Tibial nerve (tissue), 4 donors: Measurements from ENCODE around the gene ATP5MG. TPM values are rescaled to one million over a fixed set of nuclear protein-coding genes. Genes with fewer than 3 reads are reported as not detected.

Source experiments
- DNase-seq, 2 donors: peaks; one replicate each; pipeline ENCODE4 v3.0.0-alpha.2; 2019; ENCODE audit warnings: low spot score in 2 of 2
- H3K27ac ChIP-seq, 4 donors: fragments of 200-600 bp; sonication (generic) in 3 of 4; one replicate each; pipeline ENCODE4 v1.5.1; 2017 to 2019; ENCODE audit warnings: mild to moderate bottlenecking in 1 of 4
- H3K27me3 ChIP-seq, 2 donors: fragments of 200-600 bp; sonication (generic) in 1 of 2; one replicate each; pipeline versions ENCODE4 v1.5.1 to v1.6.0; 2017 to 2019
- H3K36me3 ChIP-seq, 3 donors: fragments of 200-600 bp; sonication (generic); one replicate each; pipeline ENCODE4 v1.5.1; 2018 to 2019
- H3K4me1 ChIP-seq, 4 donors: fragments of 200-600 bp; sonication (generic) in 3 of 4; one replicate each; pipeline ENCODE4 v1.5.1; 2017 to 2019
- H3K4me3 ChIP-seq, 4 donors: fragments of 200-600 bp; sonication (generic) in 3 of 4; one replicate each; pipeline ENCODE4 v1.5.1; 2017 to 2019; ENCODE audit warnings: mild to moderate bottlenecking in 1 of 4, moderate library complexity in 1 of 4
- H3K9me3 ChIP-seq, 4 donors: fragments of 200-600 bp; sonication (generic) in 3 of 4; one replicate each; pipeline ENCODE4 v1.5.1; 2017 to 2019
- EP300 ChIP-seq, 2 donors: sonication (generic); formaldehyde crosslinking; IDR thresholded peaks; one replicate each; pipeline ENCODE4 v1.6.1; 2017; ENCODE audit warnings: antibody characterized with exemption in 2 of 2, mild to moderate bottlenecking in 1 of 2
- POLR2A ChIP-seq, 2 donors: fragments of 450-650 bp; IDR thresholded peaks; one replicate each; pipeline ENCODE4 v1.6.1; 2017; ENCODE audit warnings: antibody characterized with exemption in 2 of 2, mild to moderate bottlenecking in 2 of 2, moderate library complexity in 2 of 2
- WGBS, 2 donors: methylation state at CpG; one replicate each; pipeline ENCODE4 v1.1.5; 2018; 5-methylcytosine and 5-hydroxymethylcytosine counted together
- total RNA-seq, 4 donors: library from RNA; depleted of rRNA; stranded (reverse); fragments of >200 nt; gene quantifications; one replicate each; pipeline ENCODE4 v1.1.0, GENCODE V29; 2016
- TF ChIP-seq, protein P1 (sequence below), 5 experiments: fragments of 200-600 bp in 3 of 5; fragments of 450-650 bp in 2 of 5; sonication (generic) in 3 of 5; IDR thresholded peaks; one replicate each; pipeline ENCODE4 v1.5.1; 2016 to 2019; ENCODE audit warnings: antibody characterized with exemption in 5 of 5, mild to moderate bottlenecking in 3 of 5, moderate library complexity in 2 of 5

The ATP5MG gene
- total RNA-seq, 4 donors from 2014 or later = 22.4 to 51.5 (median 34.4) TPM

- peaks cover 0 to 69% (median 12%) of the 10 kb centered on the region in 4 donors for H3K4me1 ChIP-seq
- H3K36me3 ChIP-seq = peaks cover 0 to 5% (median 0%) of the 10 kb centered on the region in 3 donors
- H3K27ac ChIP-seq = no peak overlapping the region
- no peak overlapping the region for H3K4me3 ChIP-seq
- H3K27me3 ChIP-seq = no peaks in the 10 kb centered on the region
- no peaks in the 10 kb centered on the region for H3K9me3 ChIP-seq
- no peak for DNase-seq
- no peak for TF ChIP-seq EP300 (IDR thresholded peaks at IDR 0.05)
- TF ChIP-seq, protein P1, sequence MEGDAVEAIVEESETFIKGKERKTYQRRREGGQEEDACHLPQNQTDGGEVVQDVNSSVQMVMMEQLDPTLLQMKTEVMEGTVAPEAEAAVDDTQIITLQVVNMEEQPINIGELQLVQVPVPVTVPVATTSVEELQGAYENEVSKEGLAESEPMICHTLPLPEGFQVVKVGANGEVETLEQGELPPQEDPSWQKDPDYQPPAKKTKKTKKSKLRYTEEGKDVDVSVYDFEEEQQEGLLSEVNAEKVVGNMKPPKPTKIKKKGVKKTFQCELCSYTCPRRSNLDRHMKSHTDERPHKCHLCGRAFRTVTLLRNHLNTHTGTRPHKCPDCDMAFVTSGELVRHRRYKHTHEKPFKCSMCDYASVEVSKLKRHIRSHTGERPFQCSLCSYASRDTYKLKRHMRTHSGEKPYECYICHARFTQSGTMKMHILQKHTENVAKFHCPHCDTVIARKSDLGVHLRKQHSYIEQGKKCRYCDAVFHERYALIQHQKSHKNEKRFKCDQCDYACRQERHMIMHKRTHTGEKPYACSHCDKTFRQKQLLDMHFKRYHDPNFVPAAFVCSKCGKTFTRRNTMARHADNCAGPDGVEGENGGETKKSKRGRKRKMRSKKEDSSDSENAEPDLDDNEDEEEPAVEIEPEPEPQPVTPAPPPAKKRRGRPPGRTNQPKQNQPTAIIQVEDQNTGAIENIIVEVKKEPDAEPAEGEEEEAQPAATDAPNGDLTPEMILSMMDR (IDR thresholded peaks at IDR 0.05) = no peak
- no peak for TF ChIP-seq POLR2A (IDR thresholded peaks at IDR 0.05)
Observed at GRCh38 chr11:118448294-118448693, 46.9 kb downstream of the ATP5MG start.

DNA sequence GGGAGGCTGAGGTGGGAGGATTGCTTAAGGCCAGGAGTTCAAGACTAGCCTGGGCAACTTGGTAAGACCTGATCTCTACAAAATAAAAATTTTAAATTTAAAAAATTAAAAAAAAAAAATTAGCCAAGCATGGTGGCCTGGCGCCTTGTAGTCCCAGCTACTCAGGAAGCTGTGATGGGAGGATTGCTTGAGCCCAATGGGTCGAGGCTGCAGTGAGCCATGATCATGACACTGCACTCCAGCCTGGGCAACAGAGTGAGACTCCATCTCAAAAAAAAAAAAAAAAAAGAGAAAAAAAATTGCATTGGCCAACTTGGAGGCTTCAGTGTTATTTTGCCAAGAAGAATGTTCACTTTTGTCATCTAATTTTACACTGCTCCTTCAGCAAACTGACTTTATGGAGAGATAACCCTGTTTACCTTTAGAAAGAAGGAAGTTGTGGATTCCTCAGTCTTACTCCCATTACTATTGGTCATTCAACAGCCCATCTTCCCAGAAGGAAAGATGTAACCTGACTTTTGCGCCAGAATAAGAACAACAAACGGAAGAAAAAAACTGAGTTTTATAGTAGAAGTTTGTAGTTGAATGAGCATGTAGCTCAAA is 48.0 kb downstream of the ATP5MG start:
- 89 to 96% methylated on average over 4 of the region's 4 CpGs for WGBS, 2 donors
- Histone ChIP-seq H3K27ac (no peak overlapping the region), H3K4me1 (peaks cover 0 to 66% (median 12%) of the 10 kb centered on the region in 4 donors), H3K4me3 (no peak overlapping the region), H3K9me3 (no peaks in the 10 kb centered on the region), H3K36me3 (peaks cover 0 to 5% (median 0%) of the 10 kb centered on the region in 3 donors), H3K27me3 (no peaks in the 10 kb centered on the region)
- no peak for TF ChIP-seq POLR2A (IDR thresholded peaks at IDR 0.05)
- TF ChIP-seq, protein P1 (IDR thresholded peaks at IDR 0.05) = no peak
- no peak for TF ChIP-seq EP300 (IDR thresholded peaks at IDR 0.05)
- no peak for DNase-seq

- Histone ChIP-seq H3K36me3 (peaks cover 0 to 5% (median 0%) of the 10 kb centered on the region in 3 donors), H3K27ac (no peak overlapping the region), H3K27me3 (no peaks in the 10 kb centered on the region), H3K4me3 (no peak overlapping the region), H3K4me1 (peaks cover 0 to 65% (median 12%) of the 10 kb centered on the region in 4 donors), H3K9me3 (no peaks in the 10 kb centered on the region)
- no peak for DNase-seq
- TF ChIP-seq EP300 (IDR thresholded peaks at IDR 0.05) (no peak), POLR2A (IDR thresholded peaks at IDR 0.05) (no peak)
- TF ChIP-seq, protein P1 (IDR thresholded peaks at IDR 0.05) = no peak
- 66 to 77% methylated on average over 1 of the region's 1 CpG for WGBS, 2 donors
Observed at GRCh38 chr11:118450451-118450850, 49.0 kb downstream of the ATP5MG start.

Other genes with a start within 250 kb of the ATP5MG start
- gene SCN4B, start 248.8 kb upstream of the ATP5MG start, total RNA-seq = 1 to 10 TPM in 2 of 4 donors, under 1 TPM in 2; 0.66 to 4.1 (median 1.1) TPM
- 1 to 10 TPM in 1 of 4 donors, under 1 TPM in 2, not detected in 1; 0.78 to 1.3 (median 0.87) TPM for gene SCN2B, start 225.0 kb upstream of the ATP5MG start, total RNA-seq
- gene JAML, start 176.6 kb upstream of the ATP5MG start, total RNA-seq = 1 to 10 TPM in 3 of 4 donors, under 1 TPM in 1; 0.60 to 4.5 (median 3.9) TPM
- 1 to 10 TPM in 3 of 4 donors, under 1 TPM in 1; 0.87 to 3.1 (median 1.9) TPM for gene MPZL3, start 149.2 kb upstream of the ATP5MG start, total RNA-seq
- gene MPZL2, start 137.3 kb upstream of the ATP5MG start, total RNA-seq = 10 to 100 TPM in 3 of 4 donors, 1 to 10 TPM in 1; 6.7 to 53.7 (median 27.0) TPM
- 1 to 10 TPM in 1 of 4 donors, under 1 TPM in 2, not detected in 1; 0.78 to 3.6 (median 0.90) TPM for gene CD3E, start 96.9 kb upstream of the ATP5MG start, total RNA-seq
- 1 to 10 TPM in 1 of 4 donors, not detected in 3; 1.1 TPM for gene CD3D, start 58.9 kb upstream of the ATP5MG start, total RNA-seq
- gene CD3G, start 57.3 kb upstream of the ATP5MG start, total RNA-seq = 1 to 10 TPM in 2 of 4 donors, under 1 TPM in 1, not detected in 1; 0.44 to 1.5 (median 1.4) TPM
- gene UBE4A, start 42.0 kb upstream of the ATP5MG start, total RNA-seq = 10 to 100 TPM; 38.4 to 48.5 (median 41.4) TPM
- 100 to 1,000 TPM in 1 of 4 donors, 10 to 100 TPM in 3; 78.6 to 101 (median 86.8) TPM for gene KMT2A, start 34.9 kb downstream of the ATP5MG start, total RNA-seq
- 1 to 10 TPM; 2.7 to 9.0 (median 5.1) TPM for gene TTC36, start 125.9 kb downstream of the ATP5MG start, total RNA-seq
- 10 to 100 TPM; 12.6 to 25.6 (median 20.7) TPM for gene TMEM25, start 129.6 kb downstream of the ATP5MG start, total RNA-seq
- 10 to 100 TPM; 30.3 to 44.4 (median 35.4) TPM for gene IFT46, start 164.3 kb downstream of the ATP5MG start, total RNA-seq
- gene ARCN1, start 170.8 kb downstream of the ATP5MG start, total RNA-seq = 10 to 100 TPM; 74.3 to 94.8 (median 88.5) TPM
- 100 to 1,000 TPM; 299 to 365 (median 323) TPM for gene PHLDB1, start 206.0 kb downstream of the ATP5MG start, total RNA-seq